Activated CD8-positive, alpha-beta T cell treated with anti-CD3 and anti-CD28 coated beads, Interleukin-2, amount 10 ng/mL, durations not matched to agents 7 days and 5 days (primary cell): ENCODE results near the gene DSN1. TPM values are rescaled to one million over a fixed set of nuclear protein-coding genes. Genes with fewer than 3 reads are reported as not detected.

Experiments
- ATAC-seq: fragments of 150-1000 bp; cut with Tn5 transposase; one replicate; pipeline ENCODE4 v1.10.0; 2021; ENCODE audit warnings: moderate library complexity
- CTCF ChIA-PET: fragments of 350-600 bp; sonication (Branson Sonifier 250); formaldehyde crosslinking; loops from one replicate; lab custom pipeline; 2021; ENCODE audit warnings: antibody characterized with exemption; lab: Charles Lee
- POLR2A ChIA-PET: fragments of 350-600 bp; sonication (Branson Sonifier 250); formaldehyde crosslinking; loops from one replicate; lab custom pipeline; 2021; ENCODE audit warnings: antibody characterized with exemption; lab: Charles Lee
- DNase-seq: peaks from one replicate; pipeline ENCODE4 v3.0.0-alpha.2; 2020
- H3K27ac Mint-ChIP-seq: one replicate; pipeline ENCODE4 v1.8.0; 2021; ENCODE audit warnings: mild to moderate bottlenecking, mixed read lengths
- H3K27me3 Mint-ChIP-seq: one replicate; pipeline ENCODE4 v1.8.0; 2021; ENCODE audit warnings: low read depth, mixed read lengths
- H3K36me3 Mint-ChIP-seq: one replicate; pipeline ENCODE4 v1.8.0; 2021; ENCODE audit warnings: low read depth, mixed read lengths
- H3K4me1 Mint-ChIP-seq: one replicate; pipeline ENCODE4 v1.8.0; 2021; ENCODE audit warnings: low read depth, mixed read lengths
- H3K4me3 Mint-ChIP-seq: one replicate; pipeline ENCODE4 v1.8.0; 2021; ENCODE audit warnings: mild to moderate bottlenecking, mixed read lengths
- H3K9me3 Mint-ChIP-seq: one replicate; pipeline ENCODE4 v1.8.0; 2022; ENCODE audit warnings: mixed read lengths; ENCODE audit not compliant: insufficient read depth
- total RNA-seq, 2 experiments: library from RNA; stranded (reverse); gene quantifications; one replicate each; pipeline ENCODE4 v1.2.3, GENCODE V29; 2021

DSN1 gene
- total RNA-seq, 2 experiments from 2014 or later: 40.2 to 41.8 TPM

DNA sequence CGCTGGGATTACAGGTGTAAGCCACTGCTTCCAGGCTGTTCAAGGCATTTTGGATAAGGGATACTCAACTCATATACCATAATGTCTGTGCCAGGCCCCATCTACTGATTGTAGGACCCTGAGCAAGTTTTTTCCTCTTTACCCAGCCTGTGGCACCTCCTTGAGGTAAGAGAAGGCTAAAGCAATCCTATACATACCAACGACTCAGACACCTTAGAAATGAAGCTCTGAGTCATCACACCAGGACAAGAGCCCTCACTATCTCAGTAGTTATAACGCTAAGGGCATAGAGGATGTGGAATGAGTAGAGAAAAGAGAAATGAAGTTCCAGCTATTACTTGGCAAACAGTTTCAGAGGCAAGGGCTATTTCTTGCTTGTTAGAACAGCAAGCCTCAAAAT lies 44.6 kb downstream of the DSN1 start:
- peak; percentile 63 for ATAC-seq

DNA sequence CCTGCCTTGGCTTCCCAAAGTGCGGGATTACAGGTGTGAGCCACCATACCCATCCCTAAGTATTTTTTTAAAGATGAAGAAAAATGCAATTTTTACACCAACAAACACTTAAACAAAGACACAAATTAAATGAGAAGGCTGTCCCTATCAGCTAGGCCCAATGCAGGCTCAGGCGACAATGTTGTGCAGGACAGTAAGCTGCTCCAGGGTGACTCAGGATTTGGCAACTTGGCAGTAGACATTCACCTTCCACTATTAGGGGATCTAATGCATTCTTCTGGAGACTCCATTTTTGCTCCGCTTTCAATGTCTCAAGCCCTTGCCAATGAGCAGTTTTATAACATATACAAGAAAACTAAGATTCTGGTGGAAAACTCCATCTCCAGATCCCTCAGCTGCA lies 47.4 kb downstream of the DSN1 start:
- Mint-ChIP-seq H3K27ac (no peak overlapping the region), H3K4me3 (no peak overlapping the region), H3K9me3 (no peaks in the 10 kb centered on the region), H3K27me3 (no peaks in the 10 kb centered on the region), H3K4me1 (peaks cover 13% of the 10 kb centered on the region), H3K36me3 (peaks cover 4% of the 10 kb centered on the region)
- POLR2A ChIA-PET: no interaction called here
- ATAC-seq (no peak), DNase-seq (no peak)
- CTCF ChIA-PET: interaction anchor here (1.3 kb wide), 1 partner anchor 113 kb away, joined by 3 read pairs; no protein-coding TSS in a partner anchor

More for the DNA sequence above, 44.6 kb downstream of the DSN1 start:
- peaks cover 32% of the 10 kb centered on the region for H3K4me1 Mint-ChIP-seq
- ChIA-PET POLR2A (interaction anchor here (0.7 kb wide), 2 partner anchors 11 to 65 kb away, joined by 3 to 4 read pairs; no protein-coding TSS in a partner anchor), CTCF (interaction anchor here (0.7 to 2.6 kb wide), 17 partner anchors 12 to 257 kb away, joined by 3 to 16 read pairs (median 4); partner anchors contain the start of genes NDRG3, RAB5IF and SLA2)
- peak; percentile 36 for DNase-seq
- H3K36me3 Mint-ChIP-seq: peaks cover 3% of the 10 kb centered on the region
- no peaks in the 10 kb centered on the region for H3K27me3 Mint-ChIP-seq
- no peak overlapping the region for H3K27ac Mint-ChIP-seq
- H3K9me3 Mint-ChIP-seq: no peaks in the 10 kb centered on the region
- no peak overlapping the region for H3K4me3 Mint-ChIP-seq

DNA sequence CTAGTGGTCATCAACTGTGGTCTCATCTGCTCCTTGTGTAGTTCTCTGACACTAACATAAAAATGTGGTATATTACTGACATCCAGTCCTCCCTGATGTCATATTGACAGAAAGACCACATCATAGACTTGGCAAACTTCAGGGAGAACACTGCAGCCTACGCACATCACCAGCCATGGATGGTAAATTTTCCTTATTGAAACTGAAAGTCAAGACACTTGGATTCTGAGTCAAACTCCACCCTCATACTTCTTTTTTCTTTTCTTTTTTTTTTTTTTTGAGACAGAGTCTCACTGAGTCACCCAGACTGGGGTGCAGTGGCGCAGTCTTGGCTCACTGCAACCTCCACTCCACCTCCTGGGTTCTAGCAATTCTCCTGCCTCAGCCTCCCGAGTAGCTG lies 53.1 kb downstream of the DSN1 start:
- DNase-seq: no peak
- Mint-ChIP-seq H3K36me3 (peaks cover 8% of the 10 kb centered on the region), H3K27me3 (no peaks in the 10 kb centered on the region), H3K4me1 (peaks cover 5% of the 10 kb centered on the region), H3K27ac (no peak overlapping the region), H3K4me3 (no peak overlapping the region), H3K9me3 (no peaks in the 10 kb centered on the region)
- ChIA-PET CTCF (interaction anchor here (0.6 to 1.4 kb wide), 2 partner anchors 13 to 149 kb away, joined by 3 read pairs; no protein-coding TSS in a partner anchor), POLR2A (no interaction called here)
- no peak for ATAC-seq

DNA sequence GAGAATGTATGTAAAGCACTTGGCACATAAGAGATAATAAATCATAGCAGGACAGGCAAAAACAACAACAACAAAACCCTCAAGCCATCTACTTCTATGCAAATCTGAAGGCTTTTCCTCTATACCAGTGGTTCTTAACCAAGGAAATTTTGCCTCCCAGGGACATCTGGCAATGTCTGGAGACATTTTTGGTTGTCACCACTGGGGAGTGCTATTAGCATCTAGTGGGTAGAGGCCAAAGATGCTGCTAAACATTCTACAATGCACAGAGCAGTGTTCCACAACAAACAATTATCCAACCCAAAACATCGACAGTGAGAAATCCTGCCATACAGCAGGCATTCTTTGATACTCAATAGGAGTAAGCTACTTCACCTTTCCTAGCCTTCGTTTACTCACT lies 55.9 kb downstream of the DSN1 start:
- ChIA-PET CTCF (interaction anchor here (0.9 to 1.6 kb wide), 7 partner anchors 9 to 61 kb away, joined by 3 to 5 read pairs (median 4); partner anchors contain the start of genes DSN1 and NDRG3), POLR2A (no interaction called here)
- Mint-ChIP-seq H3K4me1 (peaks cover 5% of the 10 kb centered on the region), H3K27me3 (no peaks in the 10 kb centered on the region), H3K27ac (no peak overlapping the region), H3K36me3 (peaks cover 8% of the 10 kb centered on the region), H3K4me3 (no peak overlapping the region), H3K9me3 (no peaks in the 10 kb centered on the region)
- DNase-seq (no peak), ATAC-seq (no peak)

DNA sequence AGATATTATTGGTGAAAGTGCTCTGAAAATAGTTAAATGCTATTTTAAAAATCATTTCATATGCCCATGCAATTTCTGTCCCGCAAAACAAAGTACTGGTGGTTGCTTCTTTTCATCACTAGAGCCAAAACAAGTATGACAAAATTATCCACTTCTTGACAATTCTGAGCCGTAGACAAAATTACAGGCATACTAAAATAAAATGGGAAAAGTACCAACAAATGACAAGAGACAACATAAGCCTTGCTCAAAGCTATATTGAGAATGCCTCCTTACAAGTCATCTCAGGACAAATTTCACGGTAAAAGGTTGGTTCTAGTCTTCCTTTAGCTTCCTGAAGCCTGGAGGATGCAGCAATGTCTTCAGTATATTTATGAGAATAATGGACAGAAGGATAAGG lies 56.5 kb downstream of the DSN1 start:
- no peaks in the 10 kb centered on the region for H3K9me3 Mint-ChIP-seq
- H3K27ac Mint-ChIP-seq: no peak overlapping the region
- no peak overlapping the region for H3K4me3 Mint-ChIP-seq
- peaks cover 8% of the 10 kb centered on the region for H3K36me3 Mint-ChIP-seq
- H3K4me1 Mint-ChIP-seq: peaks cover 5% of the 10 kb centered on the region
- H3K27me3 Mint-ChIP-seq: no peaks in the 10 kb centered on the region
- DNase-seq: no peak
- ATAC-seq: no peak
- CTCF ChIA-PET: interaction anchor here (0.6 to 1.6 kb wide), 9 partner anchors 12 to 91 kb away, joined by 3 to 5 read pairs (median 4); partner anchors contain the start of genes DSN1 and NDRG3
- POLR2A ChIA-PET: no interaction called here

DNA sequence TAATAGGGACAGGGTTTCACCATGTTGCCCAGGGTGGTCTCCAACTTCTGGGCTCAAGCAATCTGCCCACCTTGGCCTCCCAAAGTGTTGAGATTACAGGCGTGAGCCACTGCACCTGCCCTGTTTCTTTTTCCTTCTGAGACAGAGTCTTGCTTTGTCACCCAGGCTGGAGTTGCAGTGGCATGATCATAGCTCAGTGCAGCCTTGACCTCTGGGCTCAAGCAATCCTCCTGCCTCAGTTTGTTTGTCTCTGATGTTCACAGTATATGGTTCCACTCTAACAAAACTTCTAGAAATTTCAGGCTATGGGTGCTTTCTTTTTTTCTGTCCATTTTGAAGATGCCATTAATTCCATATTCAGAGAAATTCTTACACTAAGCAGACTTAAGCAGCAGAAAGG lies 60.8 kb downstream of the DSN1 start:
- Mint-ChIP-seq H3K27me3 (no peaks in the 10 kb centered on the region), H3K9me3 (no peaks in the 10 kb centered on the region), H3K4me3 (no peak overlapping the region), H3K27ac (no peak overlapping the region), H3K4me1 (no peaks in the 10 kb centered on the region), H3K36me3 (no peaks in the 10 kb centered on the region)
- DNase-seq (no peak), ATAC-seq (no peak)
- POLR2A ChIA-PET: no interaction called here
- CTCF ChIA-PET: interaction anchor here (1.0 to 1.4 kb wide), 4 partner anchors 17 to 95 kb away, joined by 3 to 4 read pairs (median 3); no protein-coding TSS in a partner anchor

DNA sequence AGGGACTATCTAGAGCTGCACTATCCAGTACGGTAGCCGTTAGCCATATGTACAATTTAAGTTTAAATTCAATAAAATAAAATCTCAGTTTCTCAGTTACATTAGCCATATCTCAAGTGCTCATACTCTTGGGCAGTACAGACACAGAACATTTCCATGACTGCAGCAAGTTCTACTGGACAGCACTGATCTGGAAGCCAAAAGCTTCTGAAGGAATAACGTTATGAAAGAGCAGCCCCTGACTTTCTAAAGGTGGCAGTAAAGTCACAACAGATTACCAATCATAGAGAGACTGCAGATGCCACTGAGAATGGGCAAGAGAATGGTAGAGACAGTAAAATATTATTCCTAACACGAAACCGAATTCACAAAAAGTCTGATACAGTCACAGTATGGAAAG lies 64.4 kb downstream of the DSN1 start:
- ATAC-seq: no peak
- Mint-ChIP-seq H3K36me3 (peaks cover 2% of the 10 kb centered on the region), H3K4me3 (no peak overlapping the region), H3K27ac (no peak overlapping the region), H3K9me3 (no peaks in the 10 kb centered on the region), H3K27me3 (no peaks in the 10 kb centered on the region), H3K4me1 (no peaks in the 10 kb centered on the region)
- ChIA-PET POLR2A (no interaction called here), CTCF (no interaction called here)
- DNase-seq: no peak

DNA sequence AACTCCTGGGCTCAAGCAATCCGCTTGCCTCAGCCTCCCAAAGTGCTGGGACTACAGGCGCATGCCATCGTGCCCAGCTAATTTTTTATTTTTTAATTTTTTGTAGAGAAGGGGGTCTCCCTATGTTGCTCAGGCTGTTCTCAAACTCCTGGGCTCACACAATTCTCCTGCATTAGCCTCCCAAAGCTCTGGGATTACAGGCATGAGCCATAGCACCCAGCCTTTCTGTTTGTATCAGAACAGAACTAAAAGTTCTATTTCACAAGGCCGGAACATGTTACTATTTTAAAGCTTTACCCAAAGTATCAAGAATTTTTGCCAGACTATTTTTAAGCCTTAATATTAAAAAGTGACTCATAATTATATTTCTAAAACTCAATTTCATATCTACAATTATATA lies 70.0 kb downstream of the DSN1 start:
- H3K4me1 Mint-ChIP-seq: no peaks in the 10 kb centered on the region
- H3K27me3 Mint-ChIP-seq: no peaks in the 10 kb centered on the region
- H3K4me3 Mint-ChIP-seq: no peak overlapping the region
- DNase-seq (no peak), ATAC-seq (no peak)
- H3K27ac Mint-ChIP-seq: no peak overlapping the region
- POLR2A ChIA-PET: no interaction called here
- CTCF ChIA-PET: interaction anchor here (0.6 kb wide), 1 partner anchor 15 kb away, joined by 3 read pairs; no protein-coding TSS in a partner anchor
- H3K9me3 Mint-ChIP-seq: no peaks in the 10 kb centered on the region
- peaks cover 4% of the 10 kb centered on the region for H3K36me3 Mint-ChIP-seq

Other genes with a start within 250 kb of the DSN1 start
- gene MYL9, start 232.2 kb downstream of the DSN1 start, total RNA-seq: under 1 TPM; 0.18 to 0.31 TPM
- 10 to 100 TPM; 29.2 to 32.9 TPM for gene TGIF2, start 200.2 kb downstream of the DSN1 start, total RNA-seq
- gene RAB5IF, start 168.0 kb downstream of the DSN1 start, total RNA-seq: 100 to 1,000 TPM; 108 to 109 TPM
- gene SLA2, start 127.6 kb downstream of the DSN1 start, total RNA-seq: 100 to 1,000 TPM; 131 to 137 TPM
- gene NDRG3, start 27.7 kb downstream of the DSN1 start, total RNA-seq: 10 to 100 TPM; 37.2 to 39.4 TPM
- gene TLDC2, start 102.4 kb upstream of the DSN1 start, total RNA-seq: not detected
- gene SAMHD1, start 177.9 kb upstream of the DSN1 start, total RNA-seq: 100 to 1,000 TPM; 318 to 346 TPM